ENCODE data around the gene HDLBP. TPM values are rescaled to one million over a fixed set of nuclear protein-coding genes. Genes with fewer than 3 reads are reported as not detected.

The HDLBP gene
- total RNA-seq, 1 donor from 2014 or later: 216 TPM

DNA sequence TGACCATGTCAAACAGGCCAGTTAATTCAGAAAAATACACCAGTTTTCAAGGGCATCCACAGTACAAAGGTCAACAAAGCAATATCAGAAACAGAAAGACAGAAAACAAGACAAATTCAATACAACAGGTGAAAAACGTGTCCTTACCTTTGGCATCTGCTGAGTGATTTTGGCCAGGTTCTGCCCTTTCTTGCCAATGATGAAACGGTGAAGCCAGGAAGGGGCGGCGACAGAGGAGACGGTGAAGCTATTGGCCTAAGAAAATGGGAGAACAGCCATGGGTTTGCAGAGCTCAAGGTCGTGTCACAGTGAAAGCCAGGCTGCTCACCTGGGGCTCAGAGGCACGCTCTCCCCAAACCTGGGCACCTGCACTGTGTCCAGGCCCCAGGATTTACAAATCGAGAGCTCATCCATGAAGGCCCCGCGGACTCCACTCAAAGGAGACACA lies 60.5 kb downstream of the HDLBP start:
- Mint-ChIP-seq H3K27me3 (ENCODE audit: unreplicated experiment) (peaks cover 4% of the 10 kb centered on the region), H3K27ac (ENCODE audit: unreplicated experiment) (no peak overlapping the region), H3K36me3 (ENCODE audit: unreplicated experiment) (no peaks in the 10 kb centered on the region), H3K4me1 (ENCODE audit: low read depth, unreplicated experiment) (no peaks in the 10 kb centered on the region), H3K4me3 (ENCODE audit: unreplicated experiment) (no peak overlapping the region), H3K9me3 (ENCODE audit: unreplicated experiment) (peaks cover 3% of the 10 kb centered on the region)
- DNase-seq: no peak
- no peak for TF ChIP-seq CTCF (IDR thresholded peaks at IDR 0.05; ENCODE audit: partially characterized antibody, unreplicated experiment)

DNA sequence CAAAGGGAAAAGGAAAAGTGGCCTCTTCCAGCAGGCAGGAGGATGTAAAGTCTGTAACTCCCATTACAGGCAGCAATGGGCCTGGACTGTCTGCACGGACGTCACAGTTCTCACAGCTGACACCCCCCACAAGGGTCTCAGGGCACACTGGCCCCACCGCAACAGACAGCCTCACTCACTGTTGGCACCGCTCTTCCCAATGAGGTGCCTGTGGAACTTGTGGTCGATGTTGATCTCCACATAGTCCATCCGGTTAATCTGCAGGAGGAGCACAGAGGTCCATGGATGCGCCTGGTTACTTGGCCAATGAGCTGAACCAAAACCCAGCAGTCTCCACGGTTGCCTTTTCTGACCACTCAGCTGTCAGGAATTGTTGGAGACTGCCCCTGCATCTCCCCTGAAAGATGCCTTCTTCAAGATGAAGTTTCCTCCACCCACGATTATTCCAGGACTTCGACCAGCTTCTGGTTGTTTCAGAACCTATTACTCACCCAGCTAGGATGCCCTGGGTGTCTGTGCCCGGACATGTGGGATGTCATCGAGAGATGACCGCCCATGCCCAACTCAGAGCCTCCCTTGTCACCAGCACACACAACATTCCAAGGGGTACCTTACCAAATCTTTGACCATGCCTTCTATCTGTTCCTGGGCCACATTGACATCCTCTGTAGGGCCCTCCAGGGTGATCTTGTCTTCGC lies 62.5 kb downstream of the HDLBP start:
- no peak overlapping the region for H3K4me3 Mint-ChIP-seq (ENCODE audit: unreplicated experiment)
- peaks cover 3% of the 10 kb centered on the region for H3K9me3 Mint-ChIP-seq (ENCODE audit: unreplicated experiment)
- H3K27me3 Mint-ChIP-seq (ENCODE audit: unreplicated experiment): peaks cover 4% of the 10 kb centered on the region
- DNase-seq: no peak
- H3K4me1 Mint-ChIP-seq (ENCODE audit: low read depth, unreplicated experiment): no peaks in the 10 kb centered on the region
- TF ChIP-seq CTCF (IDR thresholded peaks at IDR 0.05; ENCODE audit: partially characterized antibody, unreplicated experiment): no peak
- no peaks in the 10 kb centered on the region for H3K36me3 Mint-ChIP-seq (ENCODE audit: unreplicated experiment)
- no peak overlapping the region for H3K27ac Mint-ChIP-seq (ENCODE audit: unreplicated experiment)

GRCh38 chr2:241249654-241250053 lies 65.8 kb downstream of the HDLBP start:
- H3K9me3 Mint-ChIP-seq (ENCODE audit: unreplicated experiment): no peaks in the 10 kb centered on the region
- no peak overlapping the region for H3K4me3 Mint-ChIP-seq (ENCODE audit: unreplicated experiment)
- no peak overlapping the region for H3K27ac Mint-ChIP-seq (ENCODE audit: unreplicated experiment)
- no peak for DNase-seq
- H3K36me3 Mint-ChIP-seq (ENCODE audit: unreplicated experiment): no peaks in the 10 kb centered on the region
- no peaks in the 10 kb centered on the region for H3K4me1 Mint-ChIP-seq (ENCODE audit: low read depth, unreplicated experiment)
- TF ChIP-seq CTCF (IDR thresholded peaks at IDR 0.05; ENCODE audit: partially characterized antibody, unreplicated experiment): no peak
- peaks cover 2% of the 10 kb centered on the region for H3K27me3 Mint-ChIP-seq (ENCODE audit: unreplicated experiment)

DNA sequence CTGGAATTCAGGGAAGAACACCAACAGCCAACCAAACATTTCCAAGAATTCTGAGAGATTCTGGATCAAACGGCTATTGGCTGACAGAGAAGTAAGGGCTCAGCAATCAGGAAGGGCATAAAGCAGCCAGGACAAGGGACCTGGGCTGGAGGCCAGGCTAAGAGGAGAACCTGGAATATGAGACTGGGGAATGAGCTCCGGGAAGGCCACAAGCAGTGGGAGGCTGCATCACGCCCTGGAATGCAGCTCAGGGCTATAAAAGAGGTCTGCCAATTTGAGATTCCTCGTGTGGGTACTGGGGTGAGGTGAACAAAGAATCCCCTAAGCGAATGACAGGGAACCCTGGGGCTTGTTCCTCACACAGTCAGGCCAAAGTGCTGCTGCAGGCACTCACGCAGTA lies 66.6 kb downstream of the HDLBP start:
- H3K36me3 Mint-ChIP-seq (ENCODE audit: unreplicated experiment): no peaks in the 10 kb centered on the region

More for the DNA sequence above, 66.6 kb downstream of the HDLBP start:
- Mint-ChIP-seq H3K9me3 (ENCODE audit: unreplicated experiment) (no peaks in the 10 kb centered on the region), H3K4me3 (ENCODE audit: unreplicated experiment) (no peak overlapping the region), H3K27me3 (ENCODE audit: unreplicated experiment) (peaks cover 2% of the 10 kb centered on the region), H3K4me1 (ENCODE audit: low read depth, unreplicated experiment) (no peaks in the 10 kb centered on the region), H3K27ac (ENCODE audit: unreplicated experiment) (peak overlapping the region; percentile 5)
- DNase-seq: no peak
- no peak for TF ChIP-seq CTCF (IDR thresholded peaks at IDR 0.05; ENCODE audit: partially characterized antibody, unreplicated experiment)

Data from glutamatergic neuron (in vitro differentiated cells).